ENCODE results near the gene ARFIP1.
"Not testable (repeated sequence)": the region's sequence is repeated elsewhere in the genome, so short reads cannot be mapped to it uniquely, and the experiment has no call there.

Gene ARFIP1, protein sequence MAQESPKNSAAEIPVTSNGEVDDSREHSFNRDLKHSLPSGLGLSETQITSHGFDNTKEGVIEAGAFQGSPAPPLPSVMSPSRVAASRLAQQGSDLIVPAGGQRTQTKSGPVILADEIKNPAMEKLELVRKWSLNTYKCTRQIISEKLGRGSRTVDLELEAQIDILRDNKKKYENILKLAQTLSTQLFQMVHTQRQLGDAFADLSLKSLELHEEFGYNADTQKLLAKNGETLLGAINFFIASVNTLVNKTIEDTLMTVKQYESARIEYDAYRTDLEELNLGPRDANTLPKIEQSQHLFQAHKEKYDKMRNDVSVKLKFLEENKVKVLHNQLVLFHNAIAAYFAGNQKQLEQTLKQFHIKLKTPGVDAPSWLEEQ

DNA sequence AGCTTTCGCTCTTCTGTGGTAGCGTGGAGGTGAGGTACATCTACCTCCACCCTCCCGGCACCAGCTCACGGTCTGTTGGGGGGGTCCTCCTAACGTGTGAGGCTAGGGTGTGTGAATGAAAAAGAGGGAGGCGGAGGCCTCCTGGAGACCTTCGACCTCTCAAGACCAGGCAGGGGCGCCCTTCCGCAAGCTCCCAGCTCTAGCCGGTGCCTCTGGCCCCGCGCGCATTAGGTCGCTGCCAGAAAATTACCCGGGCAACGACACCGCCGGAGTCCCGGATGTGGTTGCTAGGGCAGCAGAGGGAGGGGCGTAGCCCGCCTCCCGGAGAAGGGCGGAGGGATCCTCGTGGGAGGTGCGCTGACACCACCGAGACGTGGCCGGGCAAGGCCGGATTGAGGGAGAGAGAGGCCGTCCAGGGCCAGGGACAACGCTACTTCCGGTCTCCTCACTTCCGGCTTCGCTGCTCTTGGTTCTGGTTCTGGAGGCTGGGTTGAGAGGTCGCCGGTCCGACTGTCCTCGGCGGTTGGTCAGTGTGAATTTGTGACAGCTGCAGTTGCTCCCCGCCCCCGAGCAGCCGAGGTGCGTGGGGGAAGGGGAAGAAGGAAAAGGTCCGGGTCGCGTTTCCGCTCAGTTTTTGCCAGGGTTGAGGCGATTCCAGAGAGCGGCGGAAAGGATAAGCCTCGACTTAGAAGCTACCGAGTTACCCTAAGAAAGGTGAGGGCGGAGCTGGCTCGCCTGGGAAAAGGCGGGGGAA lies at the start of gene ARFIP1, which contains the start of gene TIGD4:
Gene ARFIP1, plus strand, starts transcription at position 442 of the 754 bp plus-strand sequence. CDS start 49,680 bp downstream, outside the sequence.
Gene TIGD4, minus strand, starts transcription at position 218 of the 754 bp plus-strand sequence. CDS start 8,726 bp downstream, outside the sequence.
- FAIRE-seq, result peak; percentile 92

DNA sequence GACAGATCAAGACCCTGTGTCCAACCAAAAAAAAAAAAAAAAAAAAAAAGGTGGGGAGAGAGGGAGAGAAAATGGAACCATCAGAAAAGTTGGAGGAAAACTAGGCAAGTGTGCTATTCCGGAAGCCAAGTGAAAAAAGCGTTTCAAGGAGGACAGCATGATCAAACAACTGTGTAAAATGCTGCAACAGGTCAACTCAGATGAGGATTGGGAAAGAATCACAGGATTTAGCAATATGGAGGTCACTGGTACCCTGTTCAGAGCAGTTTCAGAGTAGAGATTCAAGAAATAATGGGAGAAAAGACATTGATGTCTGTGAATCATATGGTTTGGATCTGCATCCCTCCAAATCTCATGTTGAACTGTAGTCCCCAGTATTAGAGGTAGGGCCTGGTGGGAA lies 47.8 kb upstream of the ARFIP1 start:
- FAIRE-seq, result no peak

DNA sequence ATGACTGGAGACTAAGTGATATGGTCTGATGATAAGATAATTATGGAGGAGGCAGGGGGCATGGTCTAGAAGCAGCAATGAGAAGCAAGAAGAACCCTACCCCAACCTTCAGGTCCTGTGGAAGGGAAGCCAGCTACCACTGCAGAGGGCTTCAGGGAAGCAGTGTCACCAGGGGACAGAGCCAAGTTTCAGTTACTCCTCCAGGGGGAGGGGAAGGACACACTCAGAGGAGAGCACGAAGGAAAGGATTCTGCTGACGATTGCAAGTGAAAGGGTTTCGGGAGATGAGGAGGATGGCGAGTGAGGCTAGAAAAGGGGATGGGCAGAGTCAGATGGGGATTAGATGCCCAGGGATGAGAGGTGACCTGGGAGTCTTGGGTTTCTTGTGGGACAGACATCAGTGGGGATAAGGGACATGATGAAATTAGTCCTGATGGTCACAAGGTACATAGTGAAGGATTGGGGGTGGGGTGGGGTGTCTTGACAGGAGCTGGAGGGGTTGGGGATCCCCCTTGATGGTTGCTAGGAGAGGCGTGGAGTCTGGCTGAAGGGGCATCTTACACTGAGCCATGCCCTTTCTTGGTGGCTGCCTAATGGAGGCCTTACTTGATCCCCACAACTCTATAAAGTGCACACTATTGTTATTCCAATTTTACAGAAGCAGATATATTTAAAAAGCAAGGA lies 45.6 kb upstream of the ARFIP1 start:
- no peak for FAIRE-seq

DNA sequence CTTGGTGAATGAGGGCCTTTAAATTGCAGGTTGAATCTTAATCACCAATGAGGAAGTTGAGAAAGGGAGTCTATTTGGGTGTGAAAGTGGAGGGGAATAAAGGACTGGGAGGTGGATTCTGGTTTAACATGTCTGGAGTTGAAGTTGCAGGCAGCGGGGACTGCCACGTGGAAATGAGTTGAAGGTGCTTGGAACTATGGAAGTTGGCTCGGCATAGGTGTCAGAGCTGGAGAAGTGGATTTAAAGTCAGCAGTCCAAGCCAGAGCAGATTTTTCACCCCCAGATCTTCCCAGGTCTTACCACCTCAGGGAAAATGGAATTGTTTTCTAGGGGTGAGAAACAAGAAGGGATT lies 45.1 kb upstream of the ARFIP1 start:
- FAIRE-seq, result no peak

DNA sequence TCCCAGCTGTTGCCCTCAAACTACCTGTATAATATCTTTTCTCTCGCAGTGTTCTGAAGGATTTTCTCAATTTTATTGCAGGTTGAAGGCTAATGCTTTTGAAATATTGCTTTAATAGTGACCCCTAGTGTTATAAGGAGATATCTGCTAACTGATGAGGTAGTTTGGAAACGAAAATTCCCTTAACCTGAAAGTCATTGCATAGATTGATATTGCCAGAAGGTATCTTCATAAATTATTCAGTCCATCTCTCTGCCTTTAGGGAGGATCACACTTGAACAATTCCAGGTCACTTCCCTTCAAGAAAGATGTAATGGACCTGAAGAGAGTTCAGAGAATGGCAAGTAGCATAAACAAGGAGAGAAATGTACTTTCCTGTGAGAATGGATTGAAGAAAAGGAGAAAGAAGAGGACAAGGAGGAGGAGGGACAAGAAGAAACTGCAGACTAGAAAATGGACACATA lies 44.3 kb upstream of the ARFIP1 start:
- peak; percentile 55 for FAIRE-seq

DNA sequence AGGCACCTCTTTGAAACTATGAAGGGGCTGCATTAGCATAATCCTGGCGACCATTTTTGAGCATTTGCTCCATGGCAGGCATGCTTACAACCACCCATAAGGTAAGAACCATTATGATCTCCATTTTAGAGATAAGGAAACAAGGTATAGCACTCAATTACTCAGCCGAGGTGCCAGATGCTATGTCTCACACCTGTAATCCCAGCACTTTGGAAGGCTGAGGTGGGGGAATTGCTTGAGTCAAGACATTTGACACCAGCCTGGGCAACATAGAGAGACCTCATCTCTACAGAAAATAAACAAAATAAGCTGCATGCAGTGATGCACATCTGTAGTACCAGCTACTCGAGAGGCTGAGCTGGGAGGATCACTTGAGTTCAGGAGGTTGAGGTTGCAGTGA lies 43.8 kb upstream of the ARFIP1 start:
- no peak for FAIRE-seq

DNA sequence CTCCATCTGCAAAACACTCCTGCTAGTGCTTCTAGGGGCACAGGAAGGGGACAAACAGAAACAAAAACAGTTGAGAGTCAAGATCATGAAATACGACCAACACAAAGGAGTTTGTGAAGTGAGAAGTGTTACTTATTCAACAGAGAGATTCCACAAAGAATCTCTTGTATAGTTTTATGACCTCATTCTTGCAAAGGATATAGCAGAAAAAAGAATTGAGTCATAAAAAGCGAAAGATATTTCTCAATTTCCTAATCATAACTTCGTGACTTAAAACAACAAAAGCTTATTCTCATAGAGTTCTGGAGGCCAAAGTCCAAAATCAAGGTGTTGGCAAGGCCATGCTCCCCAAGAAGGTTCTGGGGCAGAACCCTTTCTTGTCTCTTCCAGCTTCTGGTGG lies 40.9 kb upstream of the ARFIP1 start:
- no peak for FAIRE-seq

DNA sequence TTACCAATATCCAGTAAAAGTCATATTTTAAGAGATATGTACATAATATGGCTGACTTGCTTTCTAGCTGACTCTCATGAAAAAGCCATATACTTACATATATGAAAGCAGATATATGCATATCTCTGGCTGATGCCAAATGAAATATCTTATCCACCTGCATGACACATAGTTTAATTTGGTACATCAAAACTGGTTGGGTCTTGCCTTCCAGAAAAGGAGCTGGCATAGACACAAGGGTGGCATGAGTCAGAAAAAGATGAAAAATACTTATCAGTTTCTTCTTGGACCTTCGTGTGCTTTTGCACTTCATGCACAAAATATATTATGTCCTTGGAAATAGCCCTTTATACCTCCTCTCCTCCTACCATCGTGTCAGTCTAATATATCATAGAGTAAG lies 32.3 kb upstream of the ARFIP1 start:
- FAIRE-seq, result no peak

DNA sequence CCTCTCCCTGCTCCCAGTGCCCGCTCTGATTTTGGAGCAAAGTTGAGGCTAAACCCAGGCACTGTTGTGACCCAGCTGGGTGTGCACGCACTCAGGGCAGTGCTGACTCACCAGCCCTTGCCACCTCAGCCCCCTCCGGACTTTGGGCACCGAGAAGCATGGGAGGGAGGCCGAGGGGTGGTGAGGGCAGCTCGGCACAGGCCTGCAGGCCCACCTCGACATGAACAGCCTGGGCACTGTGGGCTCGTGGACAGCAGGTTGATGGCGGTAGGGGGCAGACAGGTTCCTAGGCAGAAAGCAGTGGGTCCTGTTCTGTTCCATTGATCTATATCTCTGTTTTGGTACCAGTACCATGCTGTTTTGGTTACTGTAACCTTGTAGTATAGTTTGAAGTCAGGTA lies 31.1 kb upstream of the ARFIP1 start:
- no peak for FAIRE-seq

DNA sequence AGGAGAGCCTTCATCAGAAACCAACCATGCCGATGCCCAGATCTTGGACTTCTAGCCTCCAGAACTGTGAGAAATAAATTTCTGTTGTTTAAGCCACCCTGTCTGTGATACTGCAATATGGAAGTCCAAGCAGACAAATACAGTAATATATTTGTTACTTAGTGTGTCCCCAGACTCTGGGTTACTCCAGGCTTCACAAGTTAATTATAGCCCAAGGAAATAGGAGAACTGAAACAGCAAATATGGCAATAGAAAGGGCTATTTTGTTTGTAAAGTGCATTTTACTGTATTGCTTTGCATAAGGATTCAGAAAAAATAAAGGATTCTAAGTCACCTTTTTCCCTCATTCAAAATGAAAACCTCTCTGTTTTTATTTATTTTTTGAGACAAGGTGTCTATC lies 16.0 kb upstream of the ARFIP1 start:
- FAIRE-seq, result no peak

DNA sequence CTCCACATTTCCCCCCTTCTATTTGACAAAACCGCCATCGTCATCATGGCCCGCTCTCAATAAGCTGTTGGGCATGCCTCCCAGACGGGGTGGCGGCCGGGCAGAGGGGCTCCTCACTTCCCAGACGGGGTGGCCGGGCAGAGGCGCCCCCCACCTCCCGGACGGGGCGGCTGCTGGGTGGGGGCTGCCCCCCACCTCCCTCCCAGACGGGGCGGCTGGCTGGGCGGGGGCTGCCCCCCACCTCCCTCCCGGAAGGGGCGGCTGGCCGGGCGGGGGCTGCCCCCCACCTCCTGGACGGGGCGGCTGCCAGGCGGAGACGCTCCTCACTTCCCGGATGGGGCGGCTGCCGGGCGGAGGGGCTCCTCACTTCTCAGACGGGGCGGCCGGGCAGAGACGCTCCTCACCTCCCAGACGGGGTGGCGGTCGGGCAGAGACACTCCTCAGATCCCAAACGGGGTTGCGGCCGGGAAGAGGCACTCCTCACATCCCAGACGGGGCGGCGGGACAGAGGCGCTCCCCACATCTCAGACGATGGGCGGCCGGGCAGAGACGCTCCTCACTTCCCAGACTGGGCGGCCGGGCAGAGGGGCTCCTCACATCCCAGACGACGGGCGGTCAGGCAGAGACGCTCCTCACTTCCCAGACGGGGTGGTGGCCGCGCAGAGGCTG lies 14.6 kb upstream of the ARFIP1 start:
- not testable (repeated sequence) for FAIRE-seq

DNA sequence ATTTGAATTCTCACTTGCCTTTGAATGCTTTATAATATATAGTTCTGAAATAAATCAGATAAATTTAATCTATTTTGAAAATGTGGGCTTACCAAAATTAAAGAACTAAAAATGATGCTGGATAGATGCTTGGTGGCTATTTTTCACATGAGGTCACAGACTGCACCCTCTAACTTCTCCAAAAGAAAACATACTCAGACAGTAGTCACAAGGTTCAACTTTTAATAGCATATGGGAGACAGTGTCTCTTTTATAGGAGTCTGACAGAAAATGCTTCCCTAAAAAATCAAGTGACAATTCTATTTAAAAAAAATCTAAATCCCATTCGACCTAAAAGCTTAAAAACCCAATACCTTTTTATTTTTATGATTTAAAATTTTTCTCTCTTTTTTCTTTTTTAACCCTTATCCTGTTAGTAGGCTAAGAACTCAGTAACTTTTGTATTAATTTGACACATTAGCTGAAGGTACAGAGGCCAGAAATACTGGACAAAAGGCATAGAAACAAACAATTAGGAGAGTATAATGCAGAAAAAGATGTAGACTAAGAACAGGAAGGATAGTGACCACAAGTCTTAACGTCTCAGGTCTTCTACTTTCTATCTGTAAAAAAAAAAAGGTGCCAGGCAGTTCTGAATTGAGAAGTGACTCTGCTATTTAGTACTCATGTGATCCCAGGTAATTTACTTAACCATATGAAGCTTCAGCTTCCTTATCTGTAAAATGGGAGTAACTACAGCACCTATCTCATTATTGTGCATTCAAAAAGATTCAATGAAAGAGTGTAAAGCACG lies 7.8 kb upstream of the ARFIP1 start:
- FAIRE-seq, result no peak

DNA sequence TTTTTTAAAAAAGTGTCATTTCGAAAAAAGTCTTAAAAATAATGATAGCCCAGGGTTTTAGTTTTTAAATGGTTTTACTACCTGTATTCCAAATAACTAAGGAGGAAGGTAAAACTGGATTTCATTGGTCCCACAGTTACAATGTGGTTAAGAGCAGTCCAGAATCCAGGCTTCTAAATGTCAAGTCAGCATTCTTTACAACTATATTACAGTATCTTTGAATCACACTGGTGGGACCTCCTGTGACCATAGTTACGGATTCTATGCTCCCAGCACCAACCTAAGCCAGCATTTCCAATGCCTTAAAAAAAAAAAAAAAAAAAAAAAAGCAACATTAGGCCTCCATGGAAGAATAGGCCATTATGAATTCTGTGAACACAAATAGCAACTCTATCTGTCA lies 6.4 kb upstream of the ARFIP1 start:
- FAIRE-seq, result no peak

DNA sequence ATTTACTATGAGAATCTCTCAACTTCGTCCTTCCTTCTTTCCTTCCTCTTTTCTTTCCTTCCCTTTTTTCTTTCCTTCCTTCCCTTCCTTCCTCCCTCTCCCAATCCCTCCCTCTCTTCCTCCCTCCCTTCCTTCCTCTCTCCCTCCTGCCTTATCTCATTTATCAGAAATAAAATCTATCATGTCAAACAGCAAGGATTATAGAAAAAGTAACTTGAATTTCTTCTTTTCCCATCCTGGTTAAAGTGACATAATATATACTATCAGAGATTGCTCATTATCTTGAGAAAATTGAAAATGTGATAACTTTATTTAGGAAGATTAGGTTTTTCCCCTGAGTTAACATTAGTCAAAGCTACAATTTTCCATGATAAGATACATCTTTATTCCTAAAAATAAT lies 5.8 kb upstream of the ARFIP1 start:
- no peak for FAIRE-seq

DNA sequence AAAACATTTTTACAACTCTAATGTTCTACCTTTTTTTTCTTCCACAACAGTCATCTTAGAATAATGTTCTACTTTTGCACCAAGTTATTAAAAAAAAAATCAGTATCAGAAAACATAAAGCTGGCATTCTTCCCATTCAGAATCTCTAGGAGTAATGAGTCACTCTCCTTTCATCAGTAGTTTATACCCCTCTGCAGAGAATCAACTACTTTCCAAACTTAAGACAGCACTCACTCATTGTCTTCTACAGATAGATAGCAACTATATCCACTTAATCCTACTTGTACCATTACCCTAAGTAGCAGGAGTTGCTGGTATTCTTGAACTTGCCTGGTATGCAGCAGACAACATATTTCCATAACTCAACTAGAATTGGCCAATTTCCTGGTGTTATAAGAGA lies 3.4 kb upstream of the ARFIP1 start:
- no peak for FAIRE-seq

DNA sequence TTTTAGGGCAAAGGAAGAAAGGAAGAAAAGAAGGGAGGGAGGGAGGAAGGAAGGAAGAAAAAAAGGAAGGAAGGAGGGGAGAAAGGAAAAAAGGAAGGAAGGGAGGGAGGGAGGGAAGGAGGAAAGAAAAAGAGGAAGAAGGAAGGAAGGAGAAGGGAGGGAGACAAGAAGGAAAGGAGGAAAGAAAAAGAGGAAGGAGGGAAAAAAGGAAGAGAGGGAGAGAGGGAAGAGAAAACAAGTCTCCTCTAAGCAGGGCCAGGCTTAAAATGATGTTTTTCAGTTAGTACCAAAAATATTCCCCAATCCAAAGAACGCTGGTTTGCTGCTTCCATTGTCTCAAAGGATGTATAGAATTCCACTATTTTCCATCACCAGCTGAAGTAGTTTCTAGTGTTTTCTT lies 2.3 kb upstream of the ARFIP1 start:
- FAIRE-seq, result no peak

DNA sequence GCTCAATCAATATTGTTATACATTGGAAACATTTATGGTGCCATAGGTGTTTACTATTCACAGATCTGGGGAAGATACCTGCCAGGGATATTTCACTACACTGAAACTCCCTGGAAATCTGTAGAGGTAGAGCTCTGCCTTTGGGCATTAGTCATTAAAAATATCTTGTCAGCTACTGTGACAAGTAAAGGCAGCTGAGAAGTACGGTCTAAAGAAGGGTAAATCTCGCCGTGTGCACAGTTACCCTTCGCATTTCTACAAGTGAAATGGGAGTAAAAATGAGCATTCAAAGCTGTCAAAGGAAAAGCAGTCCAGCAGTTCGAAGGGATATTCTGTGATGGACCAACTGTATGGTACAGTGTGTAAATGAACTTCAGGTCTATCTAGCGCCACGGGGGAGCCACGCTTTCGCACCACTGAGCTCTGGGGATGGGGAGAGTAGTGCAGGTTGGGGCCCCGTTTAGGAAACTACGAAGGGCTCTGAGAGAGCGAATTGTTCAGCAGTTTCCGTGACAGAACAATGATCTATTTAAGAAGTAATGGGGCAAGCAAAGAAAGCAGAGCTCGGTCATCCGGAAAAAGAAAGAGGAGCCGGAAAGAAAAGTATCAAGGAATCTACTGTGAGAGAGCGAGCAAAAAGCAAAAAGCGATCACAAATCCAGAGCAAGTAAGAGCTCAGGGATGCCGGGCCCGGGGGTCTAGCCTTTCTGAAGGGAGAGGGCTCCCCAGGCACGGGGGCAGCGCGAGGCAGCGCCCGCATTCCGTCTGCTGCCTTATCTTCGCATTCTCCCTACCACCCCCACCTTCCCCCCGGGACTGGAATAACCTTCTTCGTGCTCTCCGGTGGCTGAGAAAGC lies 870 bp upstream of the ARFIP1 start:
- no peak for FAIRE-seq

DNA sequence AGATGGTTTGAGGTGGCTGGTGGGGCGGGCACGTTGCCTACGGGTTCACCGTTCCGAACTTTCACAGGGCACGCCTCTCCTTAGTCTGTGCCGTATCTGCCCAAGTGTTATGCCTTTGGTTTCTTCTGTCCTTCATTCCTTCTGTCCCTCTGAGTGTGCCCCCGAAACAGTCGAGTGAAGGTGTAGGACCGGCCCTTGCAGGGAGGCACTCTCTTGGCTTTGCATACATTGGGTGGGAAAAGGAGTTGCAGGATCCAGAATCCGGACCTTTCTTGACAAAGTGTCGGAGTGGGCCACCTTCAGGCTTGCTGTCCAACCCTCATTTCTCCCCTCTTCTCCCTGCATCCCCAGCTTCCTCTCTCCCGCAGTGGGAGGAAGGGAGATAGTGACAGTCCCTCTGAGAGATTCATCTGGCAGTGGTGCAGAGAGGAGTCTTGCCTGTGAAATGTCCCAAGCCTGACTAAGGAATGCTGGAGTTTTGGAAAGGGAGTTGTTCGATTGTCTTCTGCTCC lies 569 bp downstream of the ARFIP1 start:
- FAIRE-seq, result no peak

DNA sequence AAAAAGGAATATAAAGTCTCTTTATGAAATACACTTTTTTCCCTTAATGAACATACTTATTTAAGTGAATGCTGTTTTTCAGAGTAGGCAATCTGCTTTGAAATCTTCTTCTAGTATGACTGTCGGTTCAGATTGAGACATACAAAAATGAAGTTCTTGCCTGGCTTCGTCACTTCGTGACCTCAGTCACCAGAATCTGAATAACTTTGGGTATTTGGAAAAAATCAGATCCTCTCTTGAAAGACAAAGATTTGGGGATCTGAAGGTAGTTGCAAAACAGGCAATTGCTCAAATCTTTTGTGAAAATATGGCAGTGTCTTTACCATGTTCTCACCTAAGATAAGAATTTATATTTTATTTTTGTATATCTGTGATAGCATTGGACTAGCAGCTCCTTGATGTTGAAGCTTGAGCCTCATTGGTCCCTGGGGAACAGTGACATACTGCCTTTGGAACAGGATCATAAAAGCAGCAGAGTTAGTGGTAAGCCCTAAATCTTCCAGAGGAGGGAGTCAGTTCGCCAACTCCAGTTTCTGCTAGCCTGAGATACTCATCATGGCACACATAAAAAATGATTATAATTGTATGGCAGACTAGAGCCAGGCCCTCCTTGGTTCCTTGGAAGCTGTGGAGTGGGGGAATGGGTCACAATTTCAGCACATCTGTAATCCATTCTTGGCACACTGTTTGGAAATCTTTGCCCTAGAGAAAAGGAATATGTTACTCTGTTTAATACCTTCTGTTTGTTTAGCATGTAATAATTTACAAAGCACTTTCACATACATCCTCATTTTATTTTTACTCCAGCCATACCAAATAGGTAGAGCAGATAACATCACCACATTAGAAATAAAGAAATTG lies 5.0 kb downstream of the ARFIP1 start:
- no peak for FAIRE-seq
